H1 (cell line): ENCODE results near the gene PTTG1IP. TPM values are rescaled to one million over a fixed set of nuclear protein-coding genes. Genes with fewer than 3 reads are reported as not detected.

Experiments used
- CTCF ChIA-PET: fragments of 300-600 bp; sonication (Branson Sonifier 250); formaldehyde crosslinking; loops from one replicate; lab custom pipeline; 2021; ENCODE audit not compliant: partially characterized antibody; lab: Charles Lee
- POLR2A ChIA-PET: fragments of 300-600 bp; sonication (Branson Sonifier 250); formaldehyde crosslinking; loops from one replicate; lab custom pipeline; 2021; ENCODE audit warnings: inconsistent platforms; ENCODE audit not compliant: partially characterized antibody; lab: Charles Lee
- DNase-seq, 2 experiments: peaks; one replicate each; pipeline versions ENCODE4 v3.0.0 to v3.0.0-alpha.2; 2010 to 2022; ENCODE audit warnings: low spot score in 2 of 2, low read depth in 1 of 2, mixed read lengths in 1 of 2
- FAIRE-seq: peaks from 2 replicates; lab custom pipeline; 2011; peaks lifted over from hg19 to GRCh38; lab: Jason Lieb, UNC
- H2AFZ ChIP-seq: 2 replicates; pipeline ENCODE4 v1.8.1; 2012; ENCODE audit warnings: low read length, inconsistent platforms
- H2AK5ac ChIP-seq: 2 replicates; pipeline ENCODE4 v1.6.1; 2013; ENCODE audit warnings: low read depth, low read length
- H2BK120ac ChIP-seq: replicated peaks from 2 replicates; pipeline ENCODE3; 2013; ENCODE audit warnings: low read depth, low read length, inconsistent platforms
- H2BK12ac ChIP-seq: 2 replicates; pipeline ENCODE4 v1.6.1; 2013; ENCODE audit warnings: low read depth, low read length
- H2BK15ac ChIP-seq: 2 replicates; pipeline ENCODE4 v1.6.1; 2013; ENCODE audit warnings: low read length
- H2BK20ac ChIP-seq: 2 replicates; pipeline ENCODE4 v1.6.1; 2013; ENCODE audit warnings: low read length
- H2BK5ac ChIP-seq: 2 replicates; pipeline ENCODE4 v1.6.1; 2013; ENCODE audit warnings: low read depth, low read length
- H3K14ac ChIP-seq: 2 replicates; pipeline ENCODE4 v1.6.1; 2013; ENCODE audit warnings: inconsistent platforms; ENCODE audit not compliant: insufficient read length
- H3K18ac ChIP-seq: 2 replicates; pipeline ENCODE4 v1.6.1; 2013; ENCODE audit warnings: low read length; ENCODE audit errors: extremely low read depth
- H3K23ac ChIP-seq: 2 replicates; pipeline ENCODE4 v1.6.1; 2013; ENCODE audit warnings: inconsistent platforms; ENCODE audit not compliant: insufficient read length
- H3K23me2 ChIP-seq: 2 replicates; pipeline ENCODE4 v1.6.1; 2013; ENCODE audit warnings: low read depth, low read length
- H3K27ac ChIP-seq: 2 replicates; pipeline ENCODE4 v1.6.1; 2011; ENCODE audit warnings: low read depth, low read length, inconsistent platforms
- H3K27me3 ChIP-seq, 4 experiments: replicated peaks in 1 of 4; 1 replicate in 1 of 4; 2 replicates in 3 of 4; pipeline versions ENCODE4 v1.6.1 to v1.8.1; 2011 to 2013; ENCODE audit warnings: low read length in 3 of 4, mild to moderate bottlenecking in 3 of 4, inconsistent platforms in 2 of 4, mixed read lengths in 2 of 4, moderate library complexity in 1 of 4; ENCODE audit not compliant: control insufficient read depth in 3 of 4, insufficient read depth in 3 of 4; ENCODE audit errors: extremely low read depth in 1 of 4
- H3K36me3 ChIP-seq, 4 experiments: 2 replicates each; pipeline versions ENCODE4 v1.6.1 to v1.8.1; 2011 to 2013; ENCODE audit warnings: mild to moderate bottlenecking in 4 of 4, low read length in 3 of 4, moderate library complexity in 2 of 4, control low read depth in 1 of 4, inconsistent platforms in 1 of 4; ENCODE audit not compliant: insufficient read depth in 4 of 4, control insufficient read depth in 2 of 4
- H3K4ac ChIP-seq: replicated peaks from 2 replicates; pipeline ENCODE3; 2013; ENCODE audit warnings: low read length, low read depth, mixed read lengths, inconsistent platforms; ENCODE audit not compliant: insufficient read length
- H3K4me1 ChIP-seq, 4 experiments: replicated peaks in 1 of 4; 1 replicate in 1 of 4; 2 replicates in 3 of 4; pipeline versions ENCODE4 v1.6.1 to v1.8.1; 2011 to 2013; ENCODE audit warnings: low read length in 3 of 4, inconsistent platforms in 2 of 4, mixed read lengths in 1 of 4; ENCODE audit not compliant: insufficient read depth in 4 of 4, control insufficient read depth in 3 of 4
- H3K4me2 ChIP-seq, 2 experiments: 2 replicates each; pipeline versions ENCODE4 v1.6.1 to v1.8.1; 2011 to 2013; ENCODE audit warnings: low read depth in 2 of 2, low read length in 2 of 2, control low read depth in 1 of 2, inconsistent platforms in 1 of 2, mild to moderate bottlenecking in 1 of 2; ENCODE audit not compliant: insufficient read depth in 1 of 2
- H3K4me3 ChIP-seq, 4 experiments: fragments of 200-600, 300-600 bp in 1 of 4; sonication (generic), shearing (Covaris generic), sonication (Bioruptor Twin) in 1 of 4; 2 replicates each; pipeline versions ENCODE4 v1.5.1 to v1.8.1; 2011 to 2016; ENCODE audit warnings: low read length in 4 of 4, low read depth in 3 of 4, control low read depth in 2 of 4, inconsistent platforms in 2 of 4, mild to moderate bottlenecking in 2 of 4, mixed read lengths in 1 of 4, moderate library complexity in 1 of 4; ENCODE audit not compliant: insufficient read depth in 2 of 4; ENCODE audit errors: extremely low read depth in 1 of 4
- H3K56ac ChIP-seq: replicated peaks from 2 replicates; pipeline ENCODE3; 2013; ENCODE audit warnings: low read depth, mild to moderate bottlenecking, mixed read lengths, low read length, inconsistent platforms; ENCODE audit not compliant: insufficient read length
- H3K79me1 ChIP-seq: 2 replicates; pipeline ENCODE4 v1.6.1; 2013; ENCODE audit warnings: low read depth, low read length, control low read depth
- H3K79me2 ChIP-seq, 2 experiments: 2 replicates each; pipeline versions ENCODE4 v1.6.1 to v1.8.1; 2012 to 2013; ENCODE audit warnings: low read length in 2 of 2, mild to moderate bottlenecking in 2 of 2, inconsistent platforms in 1 of 2; ENCODE audit not compliant: insufficient read depth in 2 of 2, control insufficient read depth in 1 of 2
- H3K9ac ChIP-seq, 4 experiments: replicated peaks in 1 of 4; 1 replicate in 1 of 4; 2 replicates in 3 of 4; pipeline versions ENCODE4 v1.6.1 to v1.8.1; 2011 to 2013; ENCODE audit warnings: low read depth in 3 of 4, low read length in 3 of 4, control low read depth in 2 of 4, mild to moderate bottlenecking in 2 of 4, moderate library complexity in 2 of 4, inconsistent platforms in 1 of 4; ENCODE audit errors: extremely low read depth in 1 of 4
- H3K9me3 ChIP-seq, 2 experiments: 2 replicates each; pipeline versions ENCODE4 v1.6.1 to v1.8.1; 2012 to 2013; ENCODE audit warnings: mild to moderate bottlenecking in 2 of 2, moderate library complexity in 2 of 2, control low read depth in 1 of 2, inconsistent platforms in 1 of 2, low read depth in 1 of 2, low read length in 1 of 2, mixed read lengths in 1 of 2; ENCODE audit not compliant: insufficient read depth in 2 of 2
- H4K20me1 ChIP-seq, 2 experiments: replicated peaks in 1 of 2; 2 replicates each; pipeline versions ENCODE3 to v1.8.1; 2011 to 2013; ENCODE audit warnings: inconsistent platforms in 2 of 2, low read length in 2 of 2, mild to moderate bottlenecking in 1 of 2; ENCODE audit not compliant: insufficient read depth in 2 of 2, control insufficient read depth in 1 of 2
- H4K5ac ChIP-seq: 2 replicates; pipeline ENCODE4 v1.6.1; 2013; ENCODE audit warnings: low read length, low read depth, mixed read lengths, inconsistent platforms; ENCODE audit not compliant: insufficient read length
- H4K8ac ChIP-seq: 2 replicates; pipeline ENCODE4 v1.8.0; 2013; ENCODE audit warnings: mild to moderate bottlenecking, moderate library complexity, low read length, inconsistent platforms; ENCODE audit not compliant: insufficient read depth; ENCODE audit errors: extremely low read depth
- H4K91ac ChIP-seq: replicated peaks from 2 replicates; pipeline ENCODE3; 2013; ENCODE audit warnings: low read length, mixed read lengths, inconsistent platforms; ENCODE audit not compliant: insufficient read length
- EGR1 ChIP-seq: IDR thresholded peaks from 2 replicates; pipeline ENCODE4 v1.6.1; 2011; ENCODE audit warnings: low read depth, low read length, borderline replicate concordance
- GABPA ChIP-seq: IDR thresholded peaks from 2 replicates; pipeline ENCODE4 v1.6.1; 2011; ENCODE audit warnings: mild to moderate bottlenecking, low read length, moderate library complexity, borderline replicate concordance; ENCODE audit not compliant: insufficient read depth
- KDM4A ChIP-seq: IDR thresholded peaks from one replicate; pipeline ENCODE4 v1.7.1; 2012; ENCODE audit warnings: low read depth, mild to moderate bottlenecking, moderate library complexity, low read length, inconsistent platforms; ENCODE audit not compliant: severe bottlenecking
- NANOG ChIP-seq: IDR thresholded peaks from 2 replicates; pipeline ENCODE4 v1.6.1; 2011; ENCODE audit warnings: low read length, low read depth, mild to moderate bottlenecking, inconsistent platforms; ENCODE audit not compliant: insufficient read depth, poor library complexity, severe bottlenecking
- SRF ChIP-seq: IDR thresholded peaks from 2 replicates; pipeline ENCODE4 v1.6.1; 2011; ENCODE audit warnings: mild to moderate bottlenecking, low read depth, low read length, moderate library complexity
- WGBS, 2 experiments: shearing (Covaris generic) in 1 of 2; methylation state at CpG; one replicate each; pipeline versions ENCODE4 v1.1.6 to v1.1.7; 2013 to 2015; ENCODE audit warnings: low lambda C conversion rate in 2 of 2, mixed read lengths in 2 of 2, inconsistent platforms in 1 of 2, low coverage in 1 of 2, missing lambda C conversion rate in 1 of 2; ENCODE audit not compliant: insufficient replicate concordance in 2 of 2, insufficient coverage in 1 of 2, insufficient read length in 1 of 2; ENCODE audit errors: extremely low coverage in 1 of 2, missing lambda C conversion rate in 1 of 2; 5-methylcytosine and 5-hydroxymethylcytosine counted together
- polyA plus RNA-seq, 7 experiments: library from polyadenylated mRNA; depleted of rRNA in 3 of 7; stranded (reverse) in 5 of 7; unstranded in 2 of 7; fragments of >200 nt in 5 of 7; fragments of 200-250 nt in 2 of 7; gene quantifications; 1 replicate in 5 of 7; 2 replicates in 1 of 7; 4 replicates in 1 of 7; pipeline versions ENCODE4 v1.2.1 to v1.2.3, GENCODE V29; 2011 to 2013; ENCODE audit warnings: missing spikeins in 2 of 7, mixed read lengths in 2 of 7
- total RNA-seq: library from RNA; stranded (reverse); fragmentation: NEBNext Ultra II Directional; extraction: Animal tissue kit (Norgen Biotek cat#: 25700); gene quantifications from 2 replicates; pipeline ENCODE4 v1.2.1, GENCODE V29; 2021

The PTTG1IP gene
- total and polyA plus RNA-seq, 2 of the 8 experiments (the other 6 are each of a cell fraction or from before 2014, with no cell fraction given) = 90.8 to 130 TPM

- Histone ChIP-seq H4K5ac (no peak overlapping the region), H4K91ac (no peak overlapping the region), H3K79me2 (no peaks in the 10 kb centered on the region), H4K20me1 (no peaks in the 10 kb centered on the region), H2AFZ (no peak overlapping the region), H3K9ac (no peak overlapping the region), H3K9me3 (peaks cover 18 to 29% of the 10 kb centered on the region in 2 experiments), H3K18ac (no peak overlapping the region), H4K8ac (no peak overlapping the region), H3K14ac (no peak overlapping the region), H2BK5ac (no peak overlapping the region), H3K79me1 (no peaks in the 10 kb centered on the region), H3K27me3 (no peaks in the 10 kb centered on the region; a peak in 1 of 7 replicates), H3K4me2 (no peak overlapping the region), H3K23ac (no peak overlapping the region), H3K4me3 (no peak overlapping the region), H2AK5ac (no peak overlapping the region), H3K4ac (no peak overlapping the region), H3K56ac (no peak overlapping the region), H2BK20ac (no peak overlapping the region), H3K23me2 (no peaks in the 10 kb centered on the region), H2BK12ac (no peak overlapping the region), H3K36me3 (no peaks in the 10 kb centered on the region), H3K27ac (no peak overlapping the region), H3K4me1 (no peaks in the 10 kb centered on the region), H2BK15ac (no peak overlapping the region), H2BK120ac (no peak overlapping the region)
- 78% methylated on average over 2 of the region's 2 CpGs; no CpG with 5 or more reads in 1 of the 2 experiments for WGBS, 2 experiments
- ChIA-PET POLR2A (interaction anchor here (1.5 kb wide), 1 partner anchor 10 kb away, joined by 8 read pairs; no protein-coding TSS in a partner anchor), CTCF (interaction anchor here (1.6 kb wide), 1 partner anchor 11 kb away, joined by 3 read pairs; no protein-coding TSS in a partner anchor)
- DNase-seq (no peak), FAIRE-seq (no peak)
- TF ChIP-seq KDM4A = no peak
- TF ChIP-seq GABPA = no peak
- no peak for TF ChIP-seq SRF
- no peak for TF ChIP-seq EGR1
- TF ChIP-seq NANOG = no peak
These were observed 43.9 kb downstream of the PTTG1IP start for GRCh38 chr21:44829507-44830092.
